Testis (tissue), 5 donors: Measurements from ENCODE around the gene PPP2R3C. TPM values are rescaled to one million over a fixed set of nuclear protein-coding genes. Genes with fewer than 3 reads are reported as not detected.

Experiments
- DNase-seq: peaks from one replicate; pipeline ENCODE4 v3.0.0-alpha.2; 2019
- H3K27ac ChIP-seq, 2 donors: fragments of 200-600 bp; sonication (generic); one replicate each; pipeline ENCODE4 v1.5.1; 2019
- H3K27me3 ChIP-seq: fragments of 200-600 bp; sonication (generic); one replicate; pipeline ENCODE4 v1.5.1; 2019
- H3K36me3 ChIP-seq: fragments of 200-600 bp; sonication (generic); one replicate; pipeline ENCODE4 v1.5.1; 2017; ENCODE audit warnings: low read depth; ENCODE audit errors: missing control alignments
- H3K4me1 ChIP-seq: fragments of 200-600 bp; sonication (generic); one replicate; pipeline ENCODE4 v1.5.1; 2019
- H3K4me3 ChIP-seq, 2 donors: fragments of 200-600 bp; sonication (generic); one replicate each; pipeline ENCODE4 v1.5.1; 2017 to 2019
- H3K9me3 ChIP-seq: fragments of 200-600 bp; sonication (generic); one replicate; pipeline ENCODE4 v1.5.1; 2017
- CTCF ChIP-seq, 3 experiments: fragments of 450-650 bp in 2 of 3; fragments of 200-600 bp in 1 of 3; sonication (generic) in 1 of 3; IDR thresholded peaks; one replicate each; pipeline ENCODE4 v1.5.1; 2016 to 2019; ENCODE audit warnings: antibody characterized with exemption in 3 of 3, mild to moderate bottlenecking in 2 of 3, moderate library complexity in 1 of 3
- POLR2A ChIP-seq: fragments of 450-650 bp; IDR thresholded peaks from one replicate; pipeline ENCODE4 v1.6.1; 2017; ENCODE audit warnings: antibody characterized with exemption, mild to moderate bottlenecking, moderate library complexity
- WGBS, 2 donors: methylation state at CpG; one replicate each; pipeline ENCODE4 v1.1.5; 2018; 5-methylcytosine and 5-hydroxymethylcytosine counted together
- intact Hi-C: fragments of 100-400 bp; cut with DNase I; formaldehyde crosslinking; loops from one replicate; pipeline ENCODE4 v1.15.1; 2023; ENCODE audit warnings: low total_unique reads
- long read RNA-seq, 2 donors: transcript quantifications; one replicate each; lab custom pipeline, GENCODE V29; 2026
- polyA plus RNA-seq: library from polyadenylated mRNA; stranded (reverse); fragments of 350-450 nt; fragmentation: Illumina TruSeq; extraction: RNeasy Lipid Tissue Mini Kit (QIAGEN cat#74804); gene quantifications from one replicate; pipeline ENCODE4 v1.2.3, GENCODE V29; 2014; ENCODE audit warnings: low read depth, low replicate concordance; ENCODE audit not compliant: insufficient read depth
- total RNA-seq, 2 donors: library from RNA; depleted of rRNA; stranded (reverse); fragments of >200 nt; gene quantifications; one replicate each; pipeline ENCODE4 v1.2.3, GENCODE V29; 2016

PPP2R3C gene
- 10 to 100 TPM; 30.6 to 37.5 TPM for total RNA-seq
- 92.3 TPM for polyA plus RNA-seq
- long read RNA-seq, donor 1, transcript PPP2R3C-217 (12 exons, 1,846 nt), result major isoform, 8 of 21 reads
- long read RNA-seq, donor 1, partial matches to known transcripts, result 9 of 21 reads
- long read RNA-seq, donor 1, other reads (novel, unspliced or antisense), result 0 of 21 reads
- long read RNA-seq, donor 2, partial matches to known transcripts, result 5 of 11 reads
- long read RNA-seq, donor 2, other reads (novel, unspliced or antisense), result 0 of 11 reads

DNA sequence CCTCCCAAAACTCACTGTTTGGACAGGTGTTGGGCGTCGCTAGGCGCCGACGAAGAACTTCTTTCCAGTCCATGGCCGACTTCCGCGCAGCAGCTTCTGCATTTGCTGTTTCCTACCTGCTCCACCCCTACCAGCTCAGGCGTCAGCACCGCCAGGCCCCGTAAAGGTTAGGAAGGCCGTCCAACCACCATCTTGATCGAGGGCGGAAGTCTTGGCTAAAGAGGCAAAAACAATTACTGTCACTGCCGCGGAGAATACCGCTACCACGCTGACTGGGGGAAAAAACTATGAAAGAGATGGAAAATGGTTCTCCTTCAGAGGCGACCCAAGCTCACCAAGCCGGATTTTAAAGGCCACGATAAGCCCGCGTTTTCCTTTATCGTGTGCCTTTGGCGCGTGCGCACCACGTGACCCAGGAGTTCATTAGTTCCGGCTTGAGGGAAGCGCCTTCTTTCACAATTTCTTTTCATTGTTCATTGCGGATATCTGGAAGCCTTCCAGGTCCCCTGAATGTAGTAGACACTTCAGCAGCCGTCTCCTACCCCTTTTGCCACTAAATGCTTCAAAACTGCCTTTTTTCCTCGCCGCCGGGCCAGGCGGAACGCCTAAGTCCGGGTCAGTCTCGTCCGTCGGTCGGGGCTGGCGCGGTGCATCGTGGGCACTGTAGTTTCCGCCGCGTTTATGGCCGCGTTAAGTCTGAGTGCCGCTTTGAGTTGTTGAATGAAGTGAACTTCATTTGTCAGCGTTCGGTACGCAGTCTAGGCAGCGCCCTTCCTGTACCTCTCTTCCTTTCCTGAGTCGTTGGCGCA, at the start of gene PPP2R3C, which contains the start of gene PRORP:
Gene PPP2R3C (minus strand): TSS at position 104 of the 809 bp plus-strand sequence. CDS start 31 bp downstream, at position 73.
Gene PRORP (plus strand): TSS at position 666 of the 809 bp plus-strand sequence. CDS start 694 bp downstream, outside the sequence.
- intact Hi-C loops, result loop anchor here (10.0 kb wide), 1 partner anchor 293 kb away; no protein-coding TSS in a partner anchor
- WGBS, 2 donors, result 0 to 1% methylated on average over 50 to 57 of the region's 57 CpGs

DNA sequence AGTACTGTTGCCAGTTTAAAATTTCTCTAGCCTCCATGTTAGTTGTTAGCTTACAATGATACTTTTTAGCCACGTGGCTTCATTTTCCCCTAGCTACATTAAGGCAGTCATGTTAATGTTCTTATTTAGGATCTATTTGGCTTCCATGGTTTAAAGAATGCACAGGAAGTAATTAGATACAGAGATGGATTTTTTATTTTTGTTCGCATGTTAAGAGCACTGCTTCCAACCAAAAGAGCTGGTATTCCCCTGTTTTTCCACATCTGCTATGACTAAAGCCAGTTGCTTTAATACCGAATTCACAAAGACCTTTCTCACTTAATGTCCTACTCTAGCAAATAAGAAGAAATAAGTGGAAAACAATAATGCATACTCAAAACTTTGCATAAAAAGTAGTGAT, 45.7 kb upstream of the PPP2R3C start:
- 81 to 94% methylated on average over 3 of the region's 3 CpGs for WGBS, 2 donors
- intact Hi-C loops, result no loop called here

More for the DNA sequence above, at the start of gene PPP2R3C, which contains the start of gene PRORP:
- Histone ChIP-seq H3K36me3 (no peaks in the 10 kb centered on the region), H3K27ac (peak within 1 kb of the TSS; percentile 96 to 97), H3K9me3 (no peaks in the 10 kb centered on the region), H3K27me3 (no peaks in the 10 kb centered on the region), H3K4me3 (peak within 1 kb of the TSS; percentile 79 to 90), H3K4me1 (peaks cover 11% of the 10 kb centered on the region)
- DNase-seq, result peak; percentile 96
- TF ChIP-seq CTCF (IDR thresholded peaks at IDR 0.05), result no peak
- no peak for TF ChIP-seq POLR2A

DNA sequence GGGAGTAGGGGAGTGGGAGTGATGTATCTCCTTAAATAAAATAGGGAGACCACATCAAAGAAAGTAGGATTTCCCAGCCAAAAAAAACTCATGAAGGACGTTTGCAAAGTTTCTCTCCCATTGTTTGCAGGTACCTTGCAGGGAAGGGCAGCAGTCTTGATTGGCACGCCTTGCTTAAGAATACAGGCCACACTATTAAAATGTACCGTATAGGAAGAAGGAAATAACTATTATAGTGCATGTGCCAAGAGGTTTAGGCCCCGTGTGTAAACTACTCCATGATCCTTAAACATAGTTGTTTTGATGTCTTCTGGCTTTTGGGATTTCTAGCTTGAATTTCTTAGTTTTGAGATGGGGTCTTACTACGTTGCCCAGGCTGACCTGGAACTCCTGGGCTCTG, 43.1 kb upstream of the PPP2R3C start:
- Histone ChIP-seq H3K27me3 (no peaks in the 10 kb centered on the region), H3K9me3 (no peaks in the 10 kb centered on the region), H3K27ac (no peak overlapping the region), H3K4me1 (no peaks in the 10 kb centered on the region), H3K36me3 (no peaks in the 10 kb centered on the region), H3K4me3 (no peak overlapping the region)
- DNase-seq, result no peak
- WGBS, 2 donors, result 78 to 85% methylated on average over 5 of the region's 5 CpGs
- intact Hi-C loops, result no loop called here
- TF ChIP-seq CTCF (IDR thresholded peaks at IDR 0.05) (no peak), POLR2A (no peak)

More for the DNA sequence above, 45.7 kb upstream of the PPP2R3C start:
- Histone ChIP-seq H3K4me3 (no peak overlapping the region), H3K27ac (no peak overlapping the region), H3K27me3 (no peaks in the 10 kb centered on the region), H3K4me1 (no peaks in the 10 kb centered on the region), H3K9me3 (no peaks in the 10 kb centered on the region), H3K36me3 (no peaks in the 10 kb centered on the region)
- DNase-seq, result no peak
- TF ChIP-seq POLR2A (no peak), CTCF (IDR thresholded peaks at IDR 0.05) (no peak)

DNA sequence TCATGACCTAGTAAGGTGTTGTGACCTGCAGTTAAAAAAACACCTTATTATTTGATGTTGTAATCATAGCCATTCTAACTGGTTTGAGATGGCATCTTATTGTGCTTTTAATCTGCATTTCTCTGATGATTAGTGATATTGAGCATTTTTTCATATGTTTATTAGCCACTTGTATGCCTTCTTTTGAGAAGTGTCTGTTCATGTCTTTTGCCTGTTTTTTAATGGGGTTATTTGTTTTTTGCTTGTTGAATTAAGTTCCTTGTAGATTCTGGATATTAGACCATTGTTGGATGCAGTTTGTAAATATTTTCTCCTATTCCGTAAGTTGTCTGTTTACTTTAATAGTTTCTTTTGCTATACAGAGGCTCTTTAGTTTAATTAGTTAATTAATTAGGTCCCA, 41.6 kb upstream of the PPP2R3C start:
- 96 to 98% methylated on average over 1 of the region's 1 CpG for WGBS, 2 donors
- H3K4me1 ChIP-seq, result no peaks in the 10 kb centered on the region
- intact Hi-C loops, result no loop called here
- no peaks in the 10 kb centered on the region for H3K36me3 ChIP-seq
- no peak for DNase-seq
- no peaks in the 10 kb centered on the region for H3K9me3 ChIP-seq
- H3K27ac ChIP-seq, result no peak overlapping the region
- no peak for TF ChIP-seq POLR2A
- TF ChIP-seq CTCF (IDR thresholded peaks at IDR 0.05), result no peak
- H3K4me3 ChIP-seq, result no peak overlapping the region
- H3K27me3 ChIP-seq, result no peaks in the 10 kb centered on the region
